HepG2 (cell line): ENCODE data around the gene THSD4. TPM values are rescaled to one million over a fixed set of nuclear protein-coding genes. Genes with fewer than 3 reads are reported as not detected.

Experiments
- ATAC-seq: fragments of 200-7000 bp; cut with Tn5 transposase; 3 replicates; pipeline ENCODE4 v1.9.1; 2020; ENCODE audit warnings: mild to moderate bottlenecking, moderate library complexity
- BruUV-seq: library from RNA; stranded (reverse); fragments of 400-500 nt; replicated peaks from 2 replicates; lab custom pipeline; 2021; lab: Mats Ljungman, UMichigan
- CTCF ChIA-PET: fragments of 300-600 bp; formaldehyde crosslinking; extraction: SDS; loops from one replicate; lab custom pipeline; 2021; ENCODE audit warnings: low total read pairs, inconsistent platforms, low intra/inter-chr PET ratio; lab: Yijun Ruan, JAX
- POLR2A ChIA-PET: fragments of 350-600 bp; sonication (Branson Sonifier 250); formaldehyde crosslinking; loops from one replicate; lab custom pipeline; 2020; ENCODE audit warnings: antibody characterized with exemption, inconsistent platforms; lab: Yijun Ruan, JAX
- DNase-seq: peaks from one replicate; pipeline ENCODE4 v3.0.0-alpha.2; 2015; ENCODE audit warnings: low spot score
- FAIRE-seq: peaks from 3 replicates; lab custom pipeline; 2011; peaks lifted over from hg19 to GRCh38; lab: Jason Lieb, UNC
- H2AFZ ChIP-seq: one replicate; pipeline ENCODE4 v1.6.1; 2011; ENCODE audit warnings: low read length, inconsistent platforms
- H3K27ac ChIP-seq: fragments of 300-600 bp; 3 replicates; pipeline ENCODE4 v1.8.0; 2011; ENCODE audit warnings: mixed run types, mild to moderate bottlenecking, mixed read lengths, low read length, inconsistent platforms; ENCODE audit not compliant: insufficient read depth; ENCODE audit errors: extremely low read length
- H3K27me3 ChIP-seq, 2 experiments: fragments of 200-600 bp in 1 of 2; 2 replicates in 1 of 2; 3 replicates in 1 of 2; pipeline versions ENCODE4 v1.6.0 to v1.8.0; 2011; ENCODE audit warnings: low read length in 2 of 2, mild to moderate bottlenecking in 2 of 2, moderate library complexity in 2 of 2, inconsistent platforms in 1 of 2; ENCODE audit not compliant: insufficient read depth in 2 of 2, control insufficient read depth in 1 of 2
- H3K36me3 ChIP-seq, 2 experiments: fragments of 200-600 bp in 1 of 2; replicated peaks in 1 of 2; 2 replicates in 1 of 2; 3 replicates in 1 of 2; pipeline versions ENCODE4 v1.5.1 to v1.8.0; 2011; ENCODE audit warnings: low read length in 2 of 2, inconsistent platforms in 1 of 2; ENCODE audit not compliant: insufficient read depth in 2 of 2, control insufficient read depth in 1 of 2
- H3K4me1 ChIP-seq: 2 replicates; pipeline ENCODE4 v1.5.1; 2012; ENCODE audit warnings: low read length, inconsistent platforms; ENCODE audit not compliant: insufficient read depth
- H3K4me2 ChIP-seq: 2 replicates; pipeline ENCODE4 v1.6.0; 2011; ENCODE audit warnings: low read depth, low read length, inconsistent platforms
- H3K4me3 ChIP-seq, 3 experiments: fragments of 200-600 bp in 1 of 3; sonication (generic), shearing (Covaris generic) in 1 of 3; replicated peaks in 1 of 3; 2 replicates each; pipeline ENCODE4 v1.5.1; 2011 to 2016; ENCODE audit warnings: low read length in 3 of 3, inconsistent platforms in 2 of 3, low read depth in 2 of 3, mild to moderate bottlenecking in 2 of 3, control low read depth in 1 of 3, mixed read lengths in 1 of 3; ENCODE audit not compliant: insufficient read depth in 1 of 3
- H3K79me2 ChIP-seq: one replicate; pipeline ENCODE4 v1.6.1; 2011; ENCODE audit warnings: low read length, inconsistent platforms; ENCODE audit not compliant: insufficient read depth
- H3K9ac ChIP-seq: 2 replicates; pipeline ENCODE4 v1.6.0; 2011; ENCODE audit warnings: mild to moderate bottlenecking, low read depth, low read length, inconsistent platforms; ENCODE audit not compliant: insufficient read depth
- H3K9me3 ChIP-seq: 2 replicates; pipeline ENCODE4 v1.5.1; 2012; ENCODE audit warnings: mild to moderate bottlenecking, low read length
- H4K20me1 ChIP-seq: 2 replicates; pipeline ENCODE4 v1.6.0; 2011; ENCODE audit warnings: inconsistent platforms, mild to moderate bottlenecking, low read length, moderate library complexity; ENCODE audit not compliant: insufficient read depth
- FOXO1 ChIP-seq: sonication (generic); formaldehyde crosslinking; IDR thresholded peaks from 2 replicates; pipeline ENCODE4 v1.4.0; 2020; ENCODE audit warnings: missing genetic modification reagents
- GABPA ChIP-seq, 2 experiments: IDR thresholded peaks; 2 replicates each; pipeline ENCODE4 v1.6.1; 2011 to 2016; ENCODE audit warnings: low read depth in 2 of 2, low read length in 1 of 2, missing biosample characterization in 1 of 2, missing genetic modification characterization in 1 of 2
- HNF4G ChIP-seq, 2 experiments: sonication (generic) in 1 of 2; formaldehyde crosslinking in 1 of 2; IDR thresholded peaks; 2 replicates each; pipeline versions ENCODE4 v1.4.0 to v1.6.1; 2011 to 2020; ENCODE audit warnings: borderline replicate concordance in 2 of 2, low read depth in 2 of 2, mild to moderate bottlenecking in 2 of 2, low read length in 1 of 2, missing genetic modification reagents in 1 of 2, moderate library complexity in 1 of 2
- JDP2 ChIP-seq: sonication (generic); formaldehyde crosslinking; IDR thresholded peaks from 2 replicates; pipeline ENCODE4 v1.8.1; 2022; ENCODE audit warnings: missing genetic modification reagents, borderline replicate concordance
- MAFF ChIP-seq: IDR thresholded peaks from 2 replicates; pipeline ENCODE4 v1.6.1; 2011; ENCODE audit warnings: low read depth, low read length, improper control_type of control experiment
- MAFK ChIP-seq, 2 experiments: IDR thresholded peaks in 1 of 2; conservative IDR thresholded peaks in 1 of 2; 2 replicates each; pipeline ENCODE4 v1.6.1; 2011; ENCODE audit warnings: improper control_type of control experiment in 2 of 2, low read length in 2 of 2
- PHB2 ChIP-seq: fragments of 450-650 bp; IDR thresholded peaks from 2 replicates; pipeline ENCODE4 v1.6.1; 2018; ENCODE audit not compliant: partially characterized antibody
- RFX5 ChIP-seq: IDR thresholded peaks from 2 replicates; pipeline ENCODE4 v1.6.1; 2011; ENCODE audit warnings: low read depth, low read length, improper control_type of control experiment
- SRF ChIP-seq: IDR thresholded peaks from 2 replicates; pipeline ENCODE4 v1.6.1; 2011; ENCODE audit warnings: mild to moderate bottlenecking, low read depth, low read length, moderate library complexity
- TEAD3 ChIP-seq: optimal IDR thresholded peaks from 2 replicates; pipeline ENCODE3; 2016; ENCODE audit warnings: borderline replicate concordance
- ZMYM4 ChIP-seq: sonication (generic); formaldehyde crosslinking; IDR thresholded peaks from 2 replicates; pipeline ENCODE4 v1.8.1; 2023; ENCODE audit warnings: mild to moderate bottlenecking, missing genetic modification reagents
- ZNF547 ChIP-seq: sonication (generic); formaldehyde crosslinking; IDR thresholded peaks from 2 replicates; pipeline ENCODE4 v1.5.1; 2020; ENCODE audit warnings: mild to moderate bottlenecking, missing genetic modification reagents
- WGBS: methylation state at CpG from one replicate; pipeline ENCODE4 v1.1.6; 2017; ENCODE audit warnings: low lambda C conversion rate; 5-methylcytosine and 5-hydroxymethylcytosine counted together
- in situ Hi-C: cut with HindIII; loops from 2 replicates; pipeline ENCODE4 v1.10.0; 2017; ENCODE audit warnings: low pct_unique_long_range_greater_than_20kb; ENCODE audit not compliant: extremely low pct_ligation_motif_present
- intact Hi-C: fragments of 100-400 bp; cut with micrococcal nuclease; formaldehyde crosslinking; loops from one replicate; pipeline ENCODE4 v1.10.0; 2022; ENCODE audit not compliant: unreplicated experiment
- polyA plus RNA-seq, 8 experiments: library from polyadenylated mRNA; depleted of rRNA in 3 of 8; stranded (reverse) in 7 of 8; unstranded in 1 of 8; fragments of >200 nt; fragmentation: Illumina TruSeq in 4 of 8; extraction: Trizol in 4 of 8; gene quantifications; 2 replicates each; pipeline versions ENCODE4 v1.2.1 to v1.2.3, GENCODE V29; 2011 to 2016; ENCODE audit warnings: low read depth in 4 of 8, missing spikeins in 1 of 8, mixed read lengths in 1 of 8; ENCODE audit not compliant: insufficient read depth in 1 of 8
- total RNA-seq, 5 experiments: library from RNA; depleted of rRNA; stranded (reverse); fragments of >200 nt; fragmentation: Illumina TruSeq; extraction: Trizol; gene quantifications; 2 replicates each; pipeline ENCODE4 v1.2.3, GENCODE V29; 2016; ENCODE audit warnings: low read depth in 1 of 5
- TF ChIP-seq, protein P1 (sequence below): sonication (generic); formaldehyde crosslinking; IDR thresholded peaks from 2 replicates; pipeline ENCODE4 v1.4.0; 2020; ENCODE audit warnings: low read depth, mild to moderate bottlenecking, missing genetic modification reagents

Gene THSD4
- total and polyA plus RNA-seq, 2 of the 13 experiments (the other 11 are each of a cell fraction or from before 2014, with no cell fraction given) = 0.07 to 0.21 TPM

DNA sequence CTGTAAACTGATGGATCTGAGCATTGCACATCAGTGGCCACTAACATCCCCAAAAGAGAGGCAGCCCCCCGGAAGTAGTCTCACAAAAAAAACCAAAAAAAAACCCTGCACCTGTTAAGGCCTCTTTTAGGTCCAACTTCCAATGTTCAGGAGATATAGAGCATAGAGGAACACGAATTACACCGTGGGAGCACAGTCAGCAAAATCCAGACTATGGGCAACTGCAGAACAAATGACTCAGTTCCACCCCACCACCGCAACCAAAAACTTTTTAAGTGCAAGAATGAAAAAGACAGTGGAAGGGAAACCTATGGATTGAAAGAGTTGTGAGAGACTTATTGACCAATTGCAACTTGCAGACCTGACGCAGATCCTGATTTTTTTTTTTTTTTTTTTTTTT, 652.9 kb downstream of the THSD4 start:
- DNase-seq = no peak
- CTCF ChIA-PET = no interaction called here
- no peaks in the 10 kb centered on the region for H3K4me1 ChIP-seq
- no peaks in the 10 kb centered on the region for H3K27me3 ChIP-seq
- peak; percentile 58 to 71 for TF ChIP-seq MAFK (conservative IDR thresholded peaks at IDR 0.05 in 1 of 2, IDR thresholded peaks at IDR 0.05 in 1 of 2; ENCODE audit: low read length in 2 of 2)
- peak; percentile 52 for TF ChIP-seq MAFF
- no peak for TF ChIP-seq JDP2 (CRISPR knock-in tag)
- BruUV-seq = no TSS peak
- no peaks in the 10 kb centered on the region for H3K36me3 ChIP-seq
- H4K20me1 ChIP-seq = no peaks in the 10 kb centered on the region
- no peaks in the 10 kb centered on the region for H3K79me2 ChIP-seq
- no peak overlapping the region for H2AFZ ChIP-seq
- H3K9me3 ChIP-seq = no peaks in the 10 kb centered on the region
- FAIRE-seq = no peak
- 64% methylated on average over 5 of the region's 5 CpGs for WGBS
- H3K9ac ChIP-seq = no peak overlapping the region
- POLR2A ChIA-PET = no interaction called here
- H3K27ac ChIP-seq = no peak overlapping the region
- in situ Hi-C loops (no loop called here), intact Hi-C loops (no loop called here)
- H3K4me2 ChIP-seq = no peak overlapping the region
- H3K4me3 ChIP-seq = no peak overlapping the region
- no peak for ATAC-seq

- H4K20me1 ChIP-seq = no peaks in the 10 kb centered on the region
- no peak overlapping the region for H3K27ac ChIP-seq
- H3K4me2 ChIP-seq = no peak overlapping the region
- no peaks in the 10 kb centered on the region for H3K4me1 ChIP-seq
- FAIRE-seq = no peak
- H3K4me3 ChIP-seq = no peak overlapping the region
- in situ Hi-C loops = no loop called here
- H3K79me2 ChIP-seq = no peaks in the 10 kb centered on the region
- ChIA-PET CTCF (interaction anchor here (0.6 kb wide), 1 partner anchor 21 kb away, joined by 3 read pairs; no protein-coding TSS in a partner anchor), POLR2A (no interaction called here)
- H3K9ac ChIP-seq = no peak overlapping the region
- no peaks in the 10 kb centered on the region for H3K36me3 ChIP-seq
- BruUV-seq = no TSS peak
- no peak for DNase-seq
- H2AFZ ChIP-seq = no peak overlapping the region
- WGBS = 79% methylated on average over 1 of the region's 1 CpG
- no peak for TF ChIP-seq ZMYM4
- TF ChIP-seq SRF = no peak
- TF ChIP-seq ZNF547 = no peak
- no peak for TF ChIP-seq FOXO1
- TF ChIP-seq HNF4G (IDR thresholded peaks at IDR 0.05; ENCODE audit: borderline replicate concordance, low read depth, low read length) = no peak
- no peak for TF ChIP-seq HNF4G (CRISPR knock-in tag; IDR thresholded peaks at IDR 0.05; ENCODE audit: borderline replicate concordance, low read depth)
- no peak for TF ChIP-seq RFX5
- no peak for TF ChIP-seq TEAD3 (CRISPR knock-in tag)
- TF ChIP-seq GABPA (IDR thresholded peaks at IDR 0.05; ENCODE audit: low read depth, low read length) = no peak
- no peak for TF ChIP-seq GABPA (CRISPR knock-in tag; IDR thresholded peaks at IDR 0.05; ENCODE audit: low read depth)
- TF ChIP-seq, protein P1, sequence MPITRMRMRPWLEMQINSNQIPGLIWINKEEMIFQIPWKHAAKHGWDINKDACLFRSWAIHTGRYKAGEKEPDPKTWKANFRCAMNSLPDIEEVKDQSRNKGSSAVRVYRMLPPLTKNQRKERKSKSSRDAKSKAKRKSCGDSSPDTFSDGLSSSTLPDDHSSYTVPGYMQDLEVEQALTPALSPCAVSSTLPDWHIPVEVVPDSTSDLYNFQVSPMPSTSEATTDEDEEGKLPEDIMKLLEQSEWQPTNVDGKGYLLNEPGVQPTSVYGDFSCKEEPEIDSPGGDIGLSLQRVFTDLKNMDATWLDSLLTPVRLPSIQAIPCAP (CRISPR knock-in tag) = no peak
- TF ChIP-seq PHB2 = no peak
- H3K27me3 ChIP-seq = 0 out of 5 replicates have a peak, but pooled peaks cover 0 to 1% of the 10 kb centered on the region in 2 experiments
- ATAC-seq = no peak
- intact Hi-C loops = no loop called here
- H3K9me3 ChIP-seq = no peaks in the 10 kb centered on the region
Measured at GRCh38 chr15:71773206-71773859, 658.1 kb downstream of the THSD4 start.
